HG03139 (cell line): ENCODE results near the gene MAGI1.
"Not testable (repeated sequence)": the region's sequence is repeated elsewhere in the genome, so short reads cannot be mapped to it uniquely, and the experiment has no call there.

ENCODE experiments used
- ATAC-seq: cut with Tn5 transposase; IDR thresholded peaks from one replicate; pipeline ENCODE4 v1.9.1; 2021; ENCODE audit not compliant: unreplicated experiment

The MAGI1 gene

DNA sequence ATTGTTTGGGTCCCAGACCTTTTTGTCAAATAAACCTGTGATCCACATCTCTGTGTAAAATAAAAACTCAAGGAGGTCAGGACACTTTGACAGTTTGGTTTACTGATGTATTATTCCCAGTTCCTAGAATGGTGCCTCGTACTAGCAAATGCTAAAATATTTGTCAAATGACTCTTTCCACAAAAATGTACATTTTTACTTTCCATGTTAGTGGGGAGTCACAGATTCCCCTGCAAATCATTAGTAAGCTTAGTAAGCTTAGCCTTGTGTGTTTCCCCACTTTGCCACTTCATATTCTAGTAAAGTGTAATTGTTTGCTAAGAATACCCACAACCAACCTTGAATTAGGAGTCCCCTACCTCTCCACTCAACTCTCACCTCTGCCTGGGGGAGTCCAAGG lies 2.4 kb upstream of the MAGI1 start:
- ATAC-seq = no peak

GRCh38 chr3:66039590-66039887 lies 821 bp upstream of the MAGI1 start:
- no peak for ATAC-seq

- peak; percentile 22 for ATAC-seq
Measured at GRCh38 chr3:66038384-66038725, 363 bp downstream of the MAGI1 start.

DNA sequence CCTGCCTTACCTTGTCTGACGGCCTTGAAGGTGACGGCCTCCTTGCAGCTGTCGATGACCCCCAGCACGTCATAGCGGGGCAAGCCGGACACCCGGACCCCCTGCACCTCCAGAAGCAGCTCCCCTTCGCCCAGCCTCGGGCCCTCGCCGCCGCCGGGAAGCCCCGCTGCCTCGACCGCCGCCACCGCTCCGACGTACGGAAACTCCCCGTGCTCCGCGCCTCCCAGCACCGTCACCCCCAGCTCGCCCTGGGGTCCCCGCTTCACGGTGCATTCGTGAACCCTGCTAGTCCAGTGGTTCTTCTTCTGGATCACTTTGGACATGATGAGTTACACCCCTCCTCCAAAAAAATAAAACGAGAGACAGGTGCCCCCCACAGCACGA lies 740 bp downstream of the MAGI1 start:
- no peak for ATAC-seq

GRCh38 chr3:66037330-66037985 lies 1.3 kb downstream of the MAGI1 start:
- no peak for ATAC-seq

DNA sequence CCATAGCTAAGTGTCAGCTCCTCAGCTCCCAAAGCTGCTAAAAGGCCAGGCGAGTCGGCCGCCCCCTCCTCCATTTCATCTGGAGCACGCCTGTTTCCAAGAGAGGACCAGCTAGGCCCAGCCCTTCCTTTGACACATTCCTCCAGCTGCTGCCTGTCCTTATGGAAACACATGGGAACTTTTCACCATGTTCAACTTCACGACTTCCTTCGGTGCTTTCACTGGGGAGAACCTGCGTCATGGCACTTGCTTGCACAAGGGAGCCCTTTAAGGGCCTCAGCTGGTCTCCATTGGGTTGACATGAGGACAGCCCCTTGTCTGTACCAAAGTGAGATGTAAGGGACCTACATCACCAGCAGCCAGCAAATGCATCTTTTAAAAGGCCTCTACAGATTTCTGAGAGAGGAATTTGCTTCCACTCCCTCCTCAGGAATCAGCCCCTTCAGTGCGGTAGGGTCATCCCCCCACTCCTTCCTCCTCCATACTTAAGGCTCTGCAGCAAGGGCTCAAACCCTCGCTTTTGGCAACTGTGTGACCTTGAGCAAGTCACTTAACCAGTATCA lies 2.1 kb downstream of the MAGI1 start:
- no peak for ATAC-seq

GRCh38 chr3:66035763-66036477 lies 2.8 kb downstream of the MAGI1 start:
- no peak for ATAC-seq

GRCh38 chr3:66033241-66034138 lies 5.2 kb downstream of the MAGI1 start:
- no peak for ATAC-seq

DNA sequence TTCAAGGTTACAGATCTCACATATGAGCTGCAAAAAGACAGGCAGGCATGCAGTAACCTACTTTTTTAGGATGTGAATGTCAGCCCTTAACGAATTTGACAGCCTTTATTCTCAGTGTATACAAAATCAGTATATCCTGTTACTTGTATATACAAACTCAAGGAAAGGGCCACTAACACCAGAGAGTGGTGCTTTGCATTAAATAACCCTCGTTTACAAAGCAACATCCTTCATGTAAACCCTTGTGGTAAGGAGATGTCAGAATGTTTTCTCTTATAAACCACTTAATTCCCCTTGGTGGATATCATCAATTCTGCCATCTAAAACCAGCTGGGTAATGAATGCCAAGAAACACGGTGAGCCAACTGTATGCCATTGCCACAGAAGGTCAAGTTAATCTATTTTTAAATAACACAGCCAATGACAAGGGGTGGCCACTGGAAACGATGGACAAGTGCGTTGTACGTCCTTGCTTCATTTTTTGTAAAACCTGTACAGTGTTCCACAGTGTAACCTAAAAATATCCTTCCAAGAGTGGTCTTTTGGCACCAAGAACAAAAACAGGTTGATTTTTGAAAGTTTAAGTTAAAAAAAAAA lies 7.5 kb downstream of the MAGI1 start:
- no peak for ATAC-seq

DNA sequence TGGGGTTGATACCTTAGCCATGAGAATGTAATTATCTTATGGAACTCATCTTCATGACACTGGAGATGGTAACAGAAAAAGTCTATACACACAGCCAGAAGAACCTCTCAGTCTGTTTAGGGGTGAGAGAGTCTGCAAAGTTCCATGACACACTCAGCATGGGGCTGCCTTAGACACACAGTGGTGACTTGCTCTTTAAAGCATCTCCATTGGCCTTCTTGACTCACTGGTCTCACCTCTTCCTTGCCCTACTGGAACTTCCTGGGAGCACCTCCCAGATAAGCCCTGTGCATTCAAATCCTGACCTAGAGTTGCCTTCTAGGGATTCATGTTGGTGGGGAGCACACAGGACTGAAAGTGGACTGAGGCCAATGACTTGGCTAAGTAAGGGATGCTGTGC lies 9.3 kb downstream of the MAGI1 start:
- no peak for ATAC-seq

- no peak for ATAC-seq
Measured at GRCh38 chr3:66029014-66029413, 9.7 kb downstream of the MAGI1 start.

- ATAC-seq = no peak
Measured at GRCh38 chr3:66028457-66028856, 10.3 kb downstream of the MAGI1 start.

DNA sequence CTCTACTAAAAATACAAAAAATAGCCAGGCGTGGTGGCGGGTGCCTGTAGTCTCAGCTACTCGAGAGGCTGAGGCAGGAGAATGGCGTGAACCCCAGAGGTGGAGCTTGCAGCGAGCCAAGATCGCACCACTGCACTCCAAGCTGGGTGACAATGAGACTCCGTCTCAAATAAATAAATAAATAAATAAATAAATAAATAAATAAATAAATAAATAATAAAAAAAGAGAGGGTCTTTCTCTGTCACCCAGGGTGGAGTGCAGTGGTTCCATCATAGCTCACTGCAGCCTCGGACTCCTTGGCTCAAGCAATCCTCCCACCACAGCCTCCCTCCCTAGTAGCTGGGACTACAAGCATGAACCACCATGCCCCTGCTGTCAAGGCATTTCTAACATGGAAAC lies 11.6 kb downstream of the MAGI1 start:
- ATAC-seq = not testable (repeated sequence)

- ATAC-seq = no peak
Measured at GRCh38 chr3:66023738-66024385, 14.9 kb downstream of the MAGI1 start.

GRCh38 chr3:66023229-66023628 lies 15.5 kb downstream of the MAGI1 start:
- ATAC-seq = no peak

- no peak for ATAC-seq
Measured at GRCh38 chr3:66021731-66022131, 17.0 kb downstream of the MAGI1 start.

DNA sequence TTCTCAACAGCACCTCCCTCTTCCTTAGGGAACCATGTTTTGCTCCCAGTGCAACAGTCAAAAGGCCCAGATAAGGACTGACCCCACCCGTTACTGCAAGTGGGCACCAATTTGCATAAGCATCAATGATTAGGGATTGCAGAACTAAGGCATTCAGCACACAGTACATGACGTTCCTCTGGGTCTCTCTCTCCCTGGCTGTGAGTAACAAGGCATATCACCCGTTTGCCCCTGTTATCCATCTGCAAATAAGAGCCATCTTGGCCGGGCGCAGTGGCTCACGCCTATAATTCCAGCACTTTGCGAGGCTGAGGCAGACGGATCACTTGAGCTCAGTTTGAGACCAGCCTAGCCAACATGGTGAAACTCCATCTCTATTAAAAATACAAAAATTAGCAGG lies 18.8 kb downstream of the MAGI1 start:
- no peak for ATAC-seq

DNA sequence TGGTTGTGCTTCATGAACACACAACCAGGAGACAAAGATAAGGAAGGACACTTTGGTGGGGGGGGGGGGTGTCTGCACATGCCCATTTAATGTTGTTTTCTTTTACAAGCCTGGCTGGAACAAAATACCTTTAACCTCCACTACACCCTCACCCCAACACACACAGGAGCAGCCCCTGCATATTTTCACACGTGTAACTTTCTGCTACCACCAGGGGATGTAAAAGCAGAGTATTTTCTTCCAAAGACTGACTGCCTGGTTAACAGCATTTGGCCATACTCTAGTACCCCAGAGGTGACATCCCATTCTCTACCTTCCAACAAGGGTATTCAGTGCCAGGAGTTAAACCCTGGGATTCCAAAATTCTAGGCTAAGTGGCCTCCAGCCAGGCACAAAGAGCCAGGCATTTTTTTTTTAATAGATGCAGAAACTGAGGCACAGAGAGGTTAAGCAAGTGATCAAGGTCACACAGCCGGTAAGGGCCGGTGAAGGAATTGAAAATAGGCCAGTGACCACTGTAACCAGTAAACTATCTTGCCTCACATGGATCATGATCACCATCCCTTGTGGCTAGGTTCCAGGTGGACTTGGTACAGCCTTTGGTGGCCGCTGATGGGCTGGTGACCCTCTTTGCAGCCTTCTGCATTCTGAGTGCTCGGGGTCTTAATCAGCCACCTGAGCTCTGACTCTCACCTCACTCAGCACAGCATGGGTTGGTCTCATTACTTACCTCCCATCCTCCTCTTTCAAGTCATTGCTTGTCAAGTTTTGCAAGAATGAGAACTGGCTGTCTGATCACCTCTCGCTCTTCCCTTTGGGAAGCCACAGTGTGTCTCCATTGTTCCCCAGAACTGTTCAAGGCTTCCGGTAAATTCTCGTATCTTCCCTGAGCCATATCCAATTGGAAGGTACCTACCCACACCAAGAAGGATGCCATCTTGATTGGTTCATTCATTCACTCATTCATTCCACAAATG lies 20.4 kb downstream of the MAGI1 start:
- ATAC-seq = no peak

DNA sequence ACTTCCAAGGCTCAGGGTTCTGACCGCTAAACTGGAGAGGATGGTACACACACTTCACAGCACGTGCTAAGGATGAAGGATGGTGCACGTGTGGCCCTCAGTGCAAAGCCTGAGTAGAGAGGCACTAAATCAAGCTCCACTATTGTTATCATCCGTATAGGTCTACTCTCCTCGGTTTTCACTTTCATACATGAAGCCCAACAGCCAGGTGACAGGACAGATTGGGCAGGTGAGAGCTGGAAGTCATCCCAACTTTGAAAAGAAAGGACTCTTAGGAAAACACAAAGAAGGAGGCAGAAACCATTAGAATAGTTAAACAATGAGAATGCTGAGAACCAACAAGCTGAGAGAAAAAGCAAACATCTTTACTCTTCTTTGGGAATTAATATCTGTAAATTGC lies 21.1 kb downstream of the MAGI1 start:
- ATAC-seq = no peak

GRCh38 chr3:66017084-66017483 lies 21.6 kb downstream of the MAGI1 start:
- no peak for ATAC-seq
